Liver (tissue), 3 donors: ENCODE measurements around the gene CHMP1B.

Experiments
- CTCF ChIP-seq: fragments of 150-350 bp; IDR thresholded peaks from 2 replicates; pipeline ENCODE4 v1.5.1; 2017; ENCODE audit warnings: improper control_type of control experiment, low read depth, low read length; ENCODE audit not compliant: missing input control
- MAX ChIP-seq: IDR thresholded peaks from 2 replicates; pipeline ENCODE4 v1.6.1; 2016; ENCODE audit warnings: antibody characterized with exemption
- SP1 ChIP-seq: IDR thresholded peaks from 2 replicates; pipeline ENCODE4 v1.6.1; 2018; ENCODE audit warnings: antibody characterized with exemption, mild to moderate bottlenecking
- donor health status: healthy.
- donor health status: healthy.

GRCh38 chr18:11851146-11851805 is at the start of gene CHMP1B:
- TF ChIP-seq CTCF (no peak), SP1 (peak; percentile 69), MAX (no peak)
